A549 treated with dexamethasone at 1 μM for 4 hours (cell line): Measurements from ENCODE around the gene TECRL. TPM values are rescaled to one million over a fixed set of nuclear protein-coding genes. Genes with fewer than 3 reads are reported as not detected.

Source experiments
- total RNA-seq: library from RNA; stranded (reverse); fragments of 200-300 nt; extraction: Qiagen RNA extraction; gene quantifications from 5 replicates; pipeline ENCODE4 v1.2.3, GENCODE V29; 2022

Gene TECRL
- not detected in 5 replicates for total RNA-seq

GRCh38 chr4:64409300-64409699 is at the start of gene TECRL:
TECRL (minus strand) TSS chr4:64409450; CDS start chr4:64409351, 99 bp downstream.

